Neuron (in vitro differentiated cells): Measurements from ENCODE around the gene SLAMF8.

Experiments used
- H2AFZ ChIP-seq: one replicate; pipeline ENCODE4 v1.6.1; 2013; ENCODE audit warnings: low read depth, mild to moderate bottlenecking, inconsistent platforms, low read length, moderate library complexity
- H3K27me3 ChIP-seq: one replicate; pipeline ENCODE4 v1.6.1; 2013; ENCODE audit warnings: low read length; ENCODE audit not compliant: insufficient read depth
- H3K36me3 ChIP-seq: one replicate; pipeline ENCODE4 v1.6.1; 2013; ENCODE audit warnings: low read length; ENCODE audit not compliant: insufficient read depth
- H3K4me1 ChIP-seq: one replicate; pipeline ENCODE4 v1.6.1; 2013; ENCODE audit warnings: low read length; ENCODE audit not compliant: insufficient read depth
- H3K4me3 ChIP-seq: 2 replicates; pipeline ENCODE4 v1.5.1; 2013; ENCODE audit warnings: mild to moderate bottlenecking, low read length, moderate library complexity
- H3K9me3 ChIP-seq: one replicate; pipeline ENCODE4 v1.6.1; 2013; ENCODE audit warnings: low read length

SLAMF8 gene

GRCh38 chr1:159872891-159873290 lies 46.2 kb downstream of the SLAMF8 start:
- no peaks in the 10 kb centered on the region for H3K9me3 ChIP-seq
- H3K4me3 ChIP-seq: no peak overlapping the region
- no peaks in the 10 kb centered on the region for H3K4me1 ChIP-seq
- H2AFZ ChIP-seq: no peak overlapping the region
- no peaks in the 10 kb centered on the region for H3K36me3 ChIP-seq
- H3K27me3 ChIP-seq: peaks cover 28% of the 10 kb centered on the region

DNA sequence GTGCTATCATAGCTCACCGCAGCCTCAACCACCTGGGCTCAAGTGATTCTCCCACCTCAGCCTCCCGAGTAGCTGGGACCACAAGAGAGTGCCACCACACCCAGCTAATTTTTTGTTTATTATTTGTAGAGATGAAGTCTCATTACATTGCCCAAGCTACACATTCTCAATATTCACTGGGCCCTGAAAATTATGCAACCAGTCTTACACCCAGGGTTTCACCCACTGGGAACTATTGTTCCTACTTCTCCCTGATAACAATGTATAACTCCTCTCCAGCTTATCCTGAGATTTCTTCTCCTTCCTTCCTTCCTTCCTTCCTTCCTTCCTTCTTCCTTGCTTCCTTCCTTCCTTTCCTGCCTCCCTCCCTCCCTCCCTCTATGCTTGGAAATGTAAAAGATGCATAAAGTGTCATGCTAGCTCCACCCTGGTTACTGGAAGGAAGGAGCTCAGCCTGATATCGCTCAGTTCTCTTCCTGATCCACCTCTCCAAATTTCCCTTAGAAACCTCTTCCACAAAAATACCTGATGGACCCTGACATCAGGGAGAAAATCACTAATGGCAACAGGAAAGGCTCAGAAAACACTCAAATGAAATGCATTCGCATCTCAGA lies 47.0 kb downstream of the SLAMF8 start:
- Histone ChIP-seq H3K9me3 (no peaks in the 10 kb centered on the region), H3K4me3 (no peak overlapping the region), H3K27me3 (peaks cover 24% of the 10 kb centered on the region), H3K36me3 (no peaks in the 10 kb centered on the region), H3K4me1 (no peaks in the 10 kb centered on the region), H2AFZ (no peak overlapping the region)

DNA sequence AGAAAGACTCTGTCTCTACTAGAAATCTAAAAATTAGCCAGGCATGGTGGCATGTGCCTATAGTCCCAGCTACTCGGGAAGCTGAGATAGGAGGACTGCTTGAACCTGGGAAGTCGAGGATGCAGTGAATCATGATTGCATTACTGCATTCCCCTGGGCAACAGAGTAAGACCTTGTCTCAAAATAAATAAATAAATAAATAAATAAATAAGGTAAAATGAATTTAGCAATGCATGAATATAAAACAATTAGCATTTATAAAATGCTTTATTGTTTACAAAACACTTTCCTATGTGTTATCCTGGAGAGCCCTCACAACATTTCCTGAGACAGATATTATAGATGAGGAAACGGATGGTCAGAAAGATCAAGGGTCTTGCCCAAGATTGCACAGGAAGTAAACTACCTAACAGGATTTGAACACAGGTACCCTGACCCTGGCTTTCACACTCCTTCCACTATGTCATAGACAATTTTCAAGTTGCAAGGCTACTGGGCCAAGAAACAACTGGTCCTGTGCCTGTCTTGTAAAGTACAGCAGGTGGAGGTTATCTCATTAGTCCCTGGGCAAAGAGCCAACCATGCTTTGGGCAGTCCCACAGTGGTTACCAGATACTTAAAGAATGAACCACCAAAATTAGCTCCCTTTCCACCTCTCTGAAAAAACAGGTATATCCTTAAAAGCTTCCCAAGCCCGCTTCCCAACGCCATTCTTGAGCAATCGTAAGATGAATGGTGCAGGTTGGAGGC lies 51.2 kb downstream of the SLAMF8 start:
- H3K27me3 ChIP-seq: peaks cover 7% of the 10 kb centered on the region
- no peak overlapping the region for H2AFZ ChIP-seq
- no peak overlapping the region for H3K4me3 ChIP-seq
- no peaks in the 10 kb centered on the region for H3K9me3 ChIP-seq
- no peaks in the 10 kb centered on the region for H3K36me3 ChIP-seq
- no peaks in the 10 kb centered on the region for H3K4me1 ChIP-seq

DNA sequence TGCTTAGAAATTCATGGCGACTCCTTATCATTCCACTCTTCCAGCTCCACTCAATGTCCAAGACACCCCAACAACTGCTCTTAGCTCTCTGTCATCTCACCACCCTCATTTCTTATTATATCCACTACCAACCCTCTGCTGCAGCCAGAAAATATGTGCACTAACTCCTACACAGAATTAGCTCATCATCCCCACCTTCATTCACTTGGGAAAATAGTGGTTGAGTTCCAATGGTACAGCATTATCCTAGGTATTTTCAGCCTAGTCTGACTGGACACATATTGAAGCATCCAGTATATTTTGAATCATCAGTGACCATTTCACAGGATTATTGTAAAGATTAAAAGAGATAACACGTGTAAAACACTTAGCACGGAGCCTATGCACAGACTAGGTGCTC lies 52.5 kb downstream of the SLAMF8 start:
- Histone ChIP-seq H2AFZ (no peak overlapping the region), H3K27me3 (peaks cover 7% of the 10 kb centered on the region), H3K9me3 (no peaks in the 10 kb centered on the region), H3K4me1 (no peaks in the 10 kb centered on the region), H3K36me3 (no peaks in the 10 kb centered on the region), H3K4me3 (no peak overlapping the region)

DNA sequence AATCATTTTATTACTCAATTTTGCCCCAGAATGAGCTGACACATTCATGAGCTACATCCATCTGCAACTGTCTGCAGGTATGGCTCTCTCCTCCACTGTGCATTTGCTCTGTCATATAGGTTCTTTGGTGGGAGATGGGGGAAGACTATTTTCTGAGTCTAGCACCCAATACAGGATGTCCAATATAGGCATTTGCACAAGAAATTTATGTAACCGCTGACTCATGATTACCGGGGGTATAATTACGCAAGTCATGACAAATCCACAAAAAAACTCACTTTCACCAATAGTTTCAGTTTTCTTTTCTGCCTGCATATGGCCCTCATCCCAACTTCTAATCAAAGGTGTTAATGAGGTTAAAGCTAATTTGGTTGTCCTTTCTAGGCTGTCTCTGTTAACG lies 53.3 kb downstream of the SLAMF8 start:
- H3K27me3 ChIP-seq: peaks cover 8% of the 10 kb centered on the region

DNA sequence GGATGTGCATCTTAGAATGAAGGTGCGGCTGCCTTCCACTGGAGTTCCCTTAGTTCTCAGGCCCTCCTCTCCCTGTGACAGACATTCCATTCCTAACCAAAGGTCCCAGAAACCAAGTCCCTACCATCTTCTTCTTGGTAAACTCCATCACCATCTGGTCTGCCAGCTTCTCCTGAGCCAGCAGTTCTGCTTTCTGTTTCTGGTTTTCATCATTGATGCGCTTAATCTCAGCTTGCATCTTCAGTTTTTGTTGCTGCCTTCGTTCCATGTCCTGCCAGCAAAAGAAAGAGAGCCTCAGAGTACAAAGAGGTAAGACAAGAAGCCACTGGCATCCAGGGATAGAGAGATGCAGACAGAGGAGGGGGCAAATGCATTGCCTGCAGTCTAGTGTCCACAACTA lies 53.8 kb downstream of the SLAMF8 start:
- Histone ChIP-seq H3K4me3 (no peak overlapping the region), H2AFZ (no peak overlapping the region), H3K4me1 (no peaks in the 10 kb centered on the region), H3K36me3 (no peaks in the 10 kb centered on the region), H3K27me3 (peaks cover 10% of the 10 kb centered on the region), H3K9me3 (no peaks in the 10 kb centered on the region)

More for the DNA sequence above, 53.3 kb downstream of the SLAMF8 start:
- Histone ChIP-seq H3K36me3 (no peaks in the 10 kb centered on the region), H3K4me1 (no peaks in the 10 kb centered on the region), H2AFZ (no peak overlapping the region), H3K9me3 (no peaks in the 10 kb centered on the region), H3K4me3 (no peak overlapping the region)

DNA sequence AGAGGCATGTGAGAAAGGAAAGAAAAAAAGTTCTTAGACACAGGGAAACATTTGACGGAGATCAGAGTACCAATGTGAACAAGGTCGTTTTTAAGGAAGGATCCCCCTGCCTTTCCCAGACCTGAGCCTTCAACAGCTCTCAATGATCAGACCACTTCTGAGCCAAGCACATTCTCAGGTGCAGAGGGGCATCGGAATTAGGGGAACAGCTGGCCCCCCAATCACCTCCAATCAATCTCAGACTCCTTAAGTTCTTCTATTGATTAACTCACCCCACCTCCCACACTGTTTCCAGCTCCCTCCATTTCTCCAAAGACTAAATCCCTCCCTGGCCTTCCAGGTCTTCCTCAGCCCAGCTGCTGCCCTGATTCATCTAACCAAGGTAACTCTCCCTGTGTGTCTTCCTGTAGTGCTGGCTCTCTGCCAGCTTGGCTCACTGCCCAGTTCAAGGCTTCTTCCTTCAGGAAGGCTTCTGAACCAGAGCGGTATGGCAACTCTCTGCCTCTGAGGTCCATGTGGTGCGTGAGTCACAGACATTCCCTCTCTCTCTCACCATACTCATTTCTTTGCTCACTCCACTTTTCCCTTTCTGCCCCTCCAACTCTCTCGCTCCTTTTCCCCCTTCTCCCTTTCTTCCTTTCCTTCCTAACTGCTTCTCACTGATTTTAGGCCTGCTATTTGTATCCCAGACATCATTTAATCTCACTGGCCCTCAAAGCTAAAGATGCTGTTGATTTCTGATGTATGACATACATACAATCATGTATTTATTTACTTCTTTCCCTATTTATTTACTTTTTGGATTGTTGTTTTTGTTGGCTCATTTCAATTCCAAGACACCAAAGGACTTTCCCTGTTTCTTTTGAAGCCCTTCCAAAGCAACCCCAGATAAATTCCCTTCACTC lies 55.2 kb downstream of the SLAMF8 start:
- Histone ChIP-seq H3K36me3 (no peaks in the 10 kb centered on the region), H3K4me1 (no peaks in the 10 kb centered on the region), H3K4me3 (no peak overlapping the region), H2AFZ (no peak overlapping the region), H3K9me3 (no peaks in the 10 kb centered on the region), H3K27me3 (peaks cover 10% of the 10 kb centered on the region)

GRCh38 chr1:159882527-159882862 lies 55.8 kb downstream of the SLAMF8 start:
- Histone ChIP-seq H2AFZ (no peak overlapping the region), H3K4me1 (no peaks in the 10 kb centered on the region), H3K27me3 (peaks cover 10% of the 10 kb centered on the region), H3K4me3 (no peak overlapping the region), H3K36me3 (no peaks in the 10 kb centered on the region), H3K9me3 (no peaks in the 10 kb centered on the region)

- H2AFZ ChIP-seq: no peak overlapping the region
- H3K9me3 ChIP-seq: no peaks in the 10 kb centered on the region
- no peaks in the 10 kb centered on the region for H3K4me1 ChIP-seq
- H3K27me3 ChIP-seq: peaks cover 10% of the 10 kb centered on the region
- H3K36me3 ChIP-seq: no peaks in the 10 kb centered on the region
- H3K4me3 ChIP-seq: no peak overlapping the region
These were observed 56.5 kb downstream of the SLAMF8 start for GRCh38 chr1:159883134-159883533.

DNA sequence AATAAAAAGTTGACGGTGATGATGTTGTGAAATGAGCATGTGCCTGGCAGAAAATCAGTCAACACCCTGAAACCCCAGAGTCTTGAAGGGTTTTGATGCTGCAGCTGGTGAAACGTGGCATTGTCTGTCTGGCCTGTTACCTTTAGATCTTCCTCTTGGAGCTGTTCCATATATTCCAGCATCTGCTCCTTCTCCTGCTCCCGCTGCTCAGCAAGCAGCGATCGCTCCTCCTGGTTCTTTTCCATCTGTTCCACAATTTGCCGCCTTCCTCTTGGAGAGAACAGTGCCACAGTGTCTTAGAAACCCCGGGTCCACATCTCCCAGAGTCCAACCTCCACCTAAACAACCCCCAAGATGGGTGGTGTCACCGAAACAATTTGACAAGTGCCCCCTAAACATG lies 57.6 kb downstream of the SLAMF8 start:
- Histone ChIP-seq H3K27me3 (peaks cover 10% of the 10 kb centered on the region), H3K36me3 (no peaks in the 10 kb centered on the region), H3K9me3 (no peaks in the 10 kb centered on the region), H3K4me1 (no peaks in the 10 kb centered on the region), H2AFZ (no peak overlapping the region), H3K4me3 (no peak overlapping the region)
